HepG2 (cell line): ENCODE results near the gene MCC. TPM values are rescaled to one million over a fixed set of nuclear protein-coding genes. Genes with fewer than 3 reads are reported as not detected.

Experiments
- ATAC-seq: fragments of 200-7000 bp; cut with Tn5 transposase; 3 replicates; pipeline ENCODE4 v1.9.1; 2020; ENCODE audit warnings: mild to moderate bottlenecking, moderate library complexity
- BruUV-seq: library from RNA; stranded (reverse); fragments of 400-500 nt; replicated peaks from 2 replicates; lab custom pipeline; 2021; lab: Mats Ljungman, UMichigan
- CTCF ChIA-PET: fragments of 300-600 bp; formaldehyde crosslinking; extraction: SDS; loops from one replicate; lab custom pipeline; 2021; ENCODE audit warnings: low total read pairs, inconsistent platforms, low intra/inter-chr PET ratio; lab: Yijun Ruan, JAX
- POLR2A ChIA-PET: fragments of 350-600 bp; sonication (Branson Sonifier 250); formaldehyde crosslinking; loops from one replicate; lab custom pipeline; 2020; ENCODE audit warnings: antibody characterized with exemption, inconsistent platforms; lab: Yijun Ruan, JAX
- DNase-seq: peaks from one replicate; pipeline ENCODE4 v3.0.0-alpha.2; 2015; ENCODE audit warnings: low spot score
- FAIRE-seq: peaks from 3 replicates; lab custom pipeline; 2011; peaks lifted over from hg19 to GRCh38; lab: Jason Lieb, UNC
- H2AFZ ChIP-seq: one replicate; pipeline ENCODE4 v1.6.1; 2011; ENCODE audit warnings: low read length, inconsistent platforms
- H3K27ac ChIP-seq: fragments of 300-600 bp; 3 replicates; pipeline ENCODE4 v1.8.0; 2011; ENCODE audit warnings: mixed run types, mild to moderate bottlenecking, mixed read lengths, low read length, inconsistent platforms; ENCODE audit not compliant: insufficient read depth; ENCODE audit errors: extremely low read length
- H3K27me3 ChIP-seq, 2 experiments: fragments of 200-600 bp in 1 of 2; 2 replicates in 1 of 2; 3 replicates in 1 of 2; pipeline versions ENCODE4 v1.6.0 to v1.8.0; 2011; ENCODE audit warnings: low read length in 2 of 2, mild to moderate bottlenecking in 2 of 2, moderate library complexity in 2 of 2, inconsistent platforms in 1 of 2; ENCODE audit not compliant: insufficient read depth in 2 of 2, control insufficient read depth in 1 of 2
- H3K36me3 ChIP-seq, 2 experiments: fragments of 200-600 bp in 1 of 2; replicated peaks in 1 of 2; 2 replicates in 1 of 2; 3 replicates in 1 of 2; pipeline versions ENCODE4 v1.5.1 to v1.8.0; 2011; ENCODE audit warnings: low read length in 2 of 2, inconsistent platforms in 1 of 2; ENCODE audit not compliant: insufficient read depth in 2 of 2, control insufficient read depth in 1 of 2
- H3K4me1 ChIP-seq: 2 replicates; pipeline ENCODE4 v1.5.1; 2012; ENCODE audit warnings: low read length, inconsistent platforms; ENCODE audit not compliant: insufficient read depth
- H3K4me2 ChIP-seq: 2 replicates; pipeline ENCODE4 v1.6.0; 2011; ENCODE audit warnings: low read depth, low read length, inconsistent platforms
- H3K4me3 ChIP-seq, 3 experiments: fragments of 200-600 bp in 1 of 3; sonication (generic), shearing (Covaris generic) in 1 of 3; replicated peaks in 1 of 3; 2 replicates each; pipeline ENCODE4 v1.5.1; 2011 to 2016; ENCODE audit warnings: low read length in 3 of 3, inconsistent platforms in 2 of 3, low read depth in 2 of 3, mild to moderate bottlenecking in 2 of 3, control low read depth in 1 of 3, mixed read lengths in 1 of 3; ENCODE audit not compliant: insufficient read depth in 1 of 3
- H3K79me2 ChIP-seq: one replicate; pipeline ENCODE4 v1.6.1; 2011; ENCODE audit warnings: low read length, inconsistent platforms; ENCODE audit not compliant: insufficient read depth
- H3K9ac ChIP-seq: 2 replicates; pipeline ENCODE4 v1.6.0; 2011; ENCODE audit warnings: mild to moderate bottlenecking, low read depth, low read length, inconsistent platforms; ENCODE audit not compliant: insufficient read depth
- H3K9me3 ChIP-seq: 2 replicates; pipeline ENCODE4 v1.5.1; 2012; ENCODE audit warnings: mild to moderate bottlenecking, low read length
- H4K20me1 ChIP-seq: 2 replicates; pipeline ENCODE4 v1.6.0; 2011; ENCODE audit warnings: inconsistent platforms, mild to moderate bottlenecking, low read length, moderate library complexity; ENCODE audit not compliant: insufficient read depth
- ATF6 ChIP-seq: sonication (generic); formaldehyde crosslinking; conservative IDR thresholded peaks from 2 replicates; pipeline ENCODE4 v1.4.0; 2020; ENCODE audit warnings: missing genetic modification reagents
- GATAD2A ChIP-seq: IDR thresholded peaks from 2 replicates; pipeline ENCODE4 v1.6.1; 2016
- GPN1 ChIP-seq: sonication (generic); formaldehyde crosslinking; IDR thresholded peaks from 2 replicates; pipeline ENCODE4 v1.5.1; 2020; ENCODE audit warnings: missing genetic modification reagents, borderline replicate concordance
- HNF4A ChIP-seq: sonication (generic); formaldehyde crosslinking; IDR thresholded peaks from 2 replicates; pipeline ENCODE4 v1.4.0; 2020; ENCODE audit warnings: missing genetic modification reagents
- MTA1 ChIP-seq: sonication (generic); formaldehyde crosslinking; IDR thresholded peaks from 2 replicates; pipeline ENCODE4 v1.4.0; 2020; ENCODE audit warnings: missing genetic modification reagents, mild to moderate bottlenecking, borderline replicate concordance
- RELA ChIP-seq: sonication (generic); formaldehyde crosslinking; IDR thresholded peaks from 2 replicates; pipeline ENCODE4 v1.4.0; 2020; ENCODE audit warnings: missing genetic modification reagents
- STAT6 ChIP-seq: sonication (generic); formaldehyde crosslinking; IDR thresholded peaks from 2 replicates; pipeline ENCODE4 v1.4.0; 2020; ENCODE audit warnings: missing genetic modification reagents, mild to moderate bottlenecking, borderline replicate concordance
- ZHX1 ChIP-seq: sonication (generic); formaldehyde crosslinking; IDR thresholded peaks from 2 replicates; pipeline ENCODE4 v1.8.1; 2022; ENCODE audit warnings: low read depth, mild to moderate bottlenecking, missing genetic modification reagents
- ZNF205 ChIP-seq: IDR thresholded peaks from 2 replicates; pipeline ENCODE4 v1.6.1; 2018; ENCODE audit warnings: missing biosample characterization, missing genetic modification reagents
- ZNF547 ChIP-seq: sonication (generic); formaldehyde crosslinking; IDR thresholded peaks from 2 replicates; pipeline ENCODE4 v1.5.1; 2020; ENCODE audit warnings: mild to moderate bottlenecking, missing genetic modification reagents
- ZNF572 ChIP-seq: sonication (generic); formaldehyde crosslinking; IDR thresholded peaks from 2 replicates; pipeline ENCODE4 v1.5.1; 2020; ENCODE audit warnings: mild to moderate bottlenecking, missing genetic modification reagents
- WGBS: methylation state at CpG from one replicate; pipeline ENCODE4 v1.1.6; 2017; ENCODE audit warnings: low lambda C conversion rate; 5-methylcytosine and 5-hydroxymethylcytosine counted together
- in situ Hi-C: cut with HindIII; loops from 2 replicates; pipeline ENCODE4 v1.10.0; 2017; ENCODE audit warnings: low pct_unique_long_range_greater_than_20kb; ENCODE audit not compliant: extremely low pct_ligation_motif_present
- intact Hi-C: fragments of 100-400 bp; cut with micrococcal nuclease; formaldehyde crosslinking; loops from one replicate; pipeline ENCODE4 v1.10.0; 2022; ENCODE audit not compliant: unreplicated experiment
- polyA plus RNA-seq, 8 experiments: library from polyadenylated mRNA; depleted of rRNA in 3 of 8; stranded (reverse) in 7 of 8; unstranded in 1 of 8; fragments of >200 nt; fragmentation: Illumina TruSeq in 4 of 8; extraction: Trizol in 4 of 8; gene quantifications; 2 replicates each; pipeline versions ENCODE4 v1.2.1 to v1.2.3, GENCODE V29; 2011 to 2016; ENCODE audit warnings: low read depth in 4 of 8, missing spikeins in 1 of 8, mixed read lengths in 1 of 8; ENCODE audit not compliant: insufficient read depth in 1 of 8
- total RNA-seq, 5 experiments: library from RNA; depleted of rRNA; stranded (reverse); fragments of >200 nt; fragmentation: Illumina TruSeq; extraction: Trizol; gene quantifications; 2 replicates each; pipeline ENCODE4 v1.2.3, GENCODE V29; 2016; ENCODE audit warnings: low read depth in 1 of 5

MCC gene
- total and polyA plus RNA-seq, 2 of the 13 experiments (the other 11 are each of a cell fraction or from before 2014, with no cell fraction given), result 0.55 to 2.4 TPM

- no peak for TF ChIP-seq ATF6 (CRISPR knock-in tag)
- no peak for TF ChIP-seq RELA (CRISPR knock-in tag)
- TF ChIP-seq STAT6 (CRISPR knock-in tag), result no peak
- TF ChIP-seq ZNF205 (CRISPR knock-in tag), result no peak
These were observed 293.0 kb downstream of the MCC start (continued) for GRCh38 chr5:113195251-113195650.

DNA sequence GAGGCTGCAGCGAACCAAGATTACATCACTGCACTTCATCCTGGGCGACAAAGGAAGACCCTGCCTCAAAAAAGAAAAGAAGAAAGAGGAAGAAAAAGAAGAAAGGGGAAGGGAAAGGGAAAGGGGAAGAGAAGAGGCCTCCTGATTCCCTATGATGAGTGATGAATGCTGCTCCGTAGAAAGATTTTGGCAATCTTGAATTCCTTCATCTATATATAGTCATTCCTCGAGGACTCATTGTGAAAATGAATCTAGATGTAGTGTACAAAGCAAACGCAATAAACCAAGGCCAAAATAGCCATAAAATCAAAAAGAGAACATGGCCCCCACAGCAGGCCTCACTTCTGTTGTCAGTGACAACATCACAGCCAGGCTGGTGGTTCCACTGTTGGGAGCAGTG, 293.7 kb downstream of the MCC start:
- BruUV-seq, result no TSS peak
- Histone ChIP-seq H3K27me3 (no peaks in the 10 kb centered on the region; a peak in 1 of 5 replicates), H3K4me1 (peaks cover 12% of the 10 kb centered on the region), H3K36me3 (no peaks in the 10 kb centered on the region), H3K79me2 (no peaks in the 10 kb centered on the region), H3K4me2 (no peak overlapping the region), H4K20me1 (no peaks in the 10 kb centered on the region), H3K4me3 (no peak overlapping the region), H3K27ac (peak overlapping the region; percentile 17), H2AFZ (no peak overlapping the region), H3K9me3 (peaks cover 6% of the 10 kb centered on the region), H3K9ac (no peak overlapping the region)
- FAIRE-seq (no peak), ATAC-seq (no peak), DNase-seq (no peak)
- WGBS, result 80% methylated on average over 5 of the region's 5 CpGs
- intact Hi-C loops, result no loop called here
- POLR2A ChIA-PET, result no interaction called here
- CTCF ChIA-PET, result no interaction called here
- in situ Hi-C loops, result no loop called here
- TF ChIP-seq ZNF572 (CRISPR knock-in tag), result no peak
- TF ChIP-seq HNF4A (CRISPR knock-in tag), result no peak
- TF ChIP-seq GPN1 (CRISPR knock-in tag), result no peak
- TF ChIP-seq ZHX1, result no peak
- TF ChIP-seq MTA1, result no peak
- no peak for TF ChIP-seq ZNF547 (CRISPR knock-in tag)
- no peak for TF ChIP-seq GATAD2A
